ENCODE results near the gene ATP5F1A.

GRCh38 chr18:46071653-46072375 lies 26.3 kb downstream of the ATP5F1A start, which contains the start of gene PSTPIP2:
- TF ChIP-seq CTCF (IDR thresholded peaks at IDR 0.05; ENCODE audit: low read depth, low read length): no peak
- TF ChIP-seq POLR2A (IDR thresholded peaks at IDR 0.05; ENCODE audit: extremely low read depth, insufficient read length): no peak
- TF ChIP-seq MYC (IDR thresholded peaks at IDR 0.05; ENCODE audit: low read depth, low read length): no peak
- TF ChIP-seq, protein P1, sequence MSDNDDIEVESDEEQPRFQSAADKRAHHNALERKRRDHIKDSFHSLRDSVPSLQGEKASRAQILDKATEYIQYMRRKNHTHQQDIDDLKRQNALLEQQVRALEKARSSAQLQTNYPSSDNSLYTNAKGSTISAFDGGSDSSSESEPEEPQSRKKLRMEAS (IDR thresholded peaks at IDR 0.05; ENCODE audit: low read depth, low read length): no peak
